Subcutaneous adipose tissue (tissue), 4 donors: ENCODE data around the gene PRPSAP2. TPM values are rescaled to one million over a fixed set of nuclear protein-coding genes. Genes with fewer than 3 reads are reported as not detected.

ENCODE experiments used
- total RNA-seq, 4 donors: library from RNA; depleted of rRNA; stranded (reverse); fragments of >200 nt; gene quantifications; one replicate each; pipeline ENCODE4 v1.1.0, GENCODE V29; 2016
- TF ChIP-seq, protein P1 (sequence below): fragments of 450-650 bp; IDR thresholded peaks from one replicate; pipeline ENCODE4 v1.5.1; 2016; ENCODE audit warnings: low read depth, mild to moderate bottlenecking, control low read depth, antibody characterized with exemption, moderate library complexity

PRPSAP2 gene
- total RNA-seq, 4 donors from 2014 or later, result 12.6 to 45.4 (median 16.7) TPM

DNA sequence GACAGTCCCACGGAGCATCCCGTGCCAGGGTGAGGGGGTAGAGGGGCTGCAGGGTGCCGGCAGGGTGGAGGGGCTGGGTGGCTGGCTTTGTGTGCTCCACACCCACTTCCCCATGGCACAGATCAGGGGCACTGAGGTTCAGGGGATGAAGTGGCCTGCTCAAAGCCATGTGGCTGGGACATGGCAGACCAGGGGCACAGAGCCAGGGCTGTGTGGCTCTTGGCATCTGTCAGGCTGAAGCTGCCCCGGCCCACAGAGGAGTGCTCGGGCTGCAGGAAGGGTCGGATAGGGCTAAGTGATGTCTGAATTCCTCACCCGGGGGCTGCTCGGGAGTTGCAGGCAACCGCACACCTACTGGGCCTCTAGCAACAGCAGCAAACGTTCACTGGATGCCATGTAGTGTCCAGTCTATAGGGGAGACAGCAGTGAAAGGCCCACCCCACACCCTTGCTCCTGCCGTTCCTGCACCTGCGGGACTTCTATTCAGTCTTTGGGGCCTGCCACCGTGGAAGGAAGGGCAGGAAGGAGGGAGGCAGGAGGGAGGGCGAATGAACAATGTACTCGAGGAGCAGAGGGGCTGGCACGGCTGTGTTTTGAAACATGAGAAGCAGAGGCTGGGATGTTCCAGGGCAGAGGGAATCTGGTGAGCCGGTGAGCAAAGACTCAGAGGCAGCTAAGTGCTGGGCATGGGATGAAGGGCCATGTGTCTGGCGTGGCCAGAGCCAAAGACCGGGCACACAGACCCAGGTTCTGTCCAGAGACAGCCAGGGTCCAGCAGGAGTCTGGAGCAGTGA, 109.1 kb downstream of the PRPSAP2 start:
- TF ChIP-seq, protein P1, sequence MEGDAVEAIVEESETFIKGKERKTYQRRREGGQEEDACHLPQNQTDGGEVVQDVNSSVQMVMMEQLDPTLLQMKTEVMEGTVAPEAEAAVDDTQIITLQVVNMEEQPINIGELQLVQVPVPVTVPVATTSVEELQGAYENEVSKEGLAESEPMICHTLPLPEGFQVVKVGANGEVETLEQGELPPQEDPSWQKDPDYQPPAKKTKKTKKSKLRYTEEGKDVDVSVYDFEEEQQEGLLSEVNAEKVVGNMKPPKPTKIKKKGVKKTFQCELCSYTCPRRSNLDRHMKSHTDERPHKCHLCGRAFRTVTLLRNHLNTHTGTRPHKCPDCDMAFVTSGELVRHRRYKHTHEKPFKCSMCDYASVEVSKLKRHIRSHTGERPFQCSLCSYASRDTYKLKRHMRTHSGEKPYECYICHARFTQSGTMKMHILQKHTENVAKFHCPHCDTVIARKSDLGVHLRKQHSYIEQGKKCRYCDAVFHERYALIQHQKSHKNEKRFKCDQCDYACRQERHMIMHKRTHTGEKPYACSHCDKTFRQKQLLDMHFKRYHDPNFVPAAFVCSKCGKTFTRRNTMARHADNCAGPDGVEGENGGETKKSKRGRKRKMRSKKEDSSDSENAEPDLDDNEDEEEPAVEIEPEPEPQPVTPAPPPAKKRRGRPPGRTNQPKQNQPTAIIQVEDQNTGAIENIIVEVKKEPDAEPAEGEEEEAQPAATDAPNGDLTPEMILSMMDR, result no peak

DNA sequence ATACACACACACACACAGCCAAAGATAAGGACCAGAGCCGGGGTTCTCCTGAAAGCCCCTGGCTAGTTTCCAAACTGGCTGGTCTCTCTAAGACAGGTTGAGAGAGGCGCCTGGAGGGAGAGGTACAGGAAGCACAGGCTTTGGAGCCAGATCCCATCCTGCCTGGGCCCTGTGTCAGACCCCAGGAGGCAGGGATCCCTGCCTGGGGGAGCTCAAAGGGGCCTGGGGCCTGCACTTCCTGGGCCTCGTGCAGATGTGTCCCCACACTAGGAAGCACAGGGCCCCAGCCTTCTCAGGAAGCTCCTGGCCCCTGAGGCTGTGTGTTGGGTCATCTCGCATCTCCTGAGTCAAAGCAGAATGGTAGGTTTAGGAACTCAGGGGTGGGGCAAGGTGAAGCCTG, 110.0 kb downstream of the PRPSAP2 start:
- TF ChIP-seq, protein P1, result no peak

DNA sequence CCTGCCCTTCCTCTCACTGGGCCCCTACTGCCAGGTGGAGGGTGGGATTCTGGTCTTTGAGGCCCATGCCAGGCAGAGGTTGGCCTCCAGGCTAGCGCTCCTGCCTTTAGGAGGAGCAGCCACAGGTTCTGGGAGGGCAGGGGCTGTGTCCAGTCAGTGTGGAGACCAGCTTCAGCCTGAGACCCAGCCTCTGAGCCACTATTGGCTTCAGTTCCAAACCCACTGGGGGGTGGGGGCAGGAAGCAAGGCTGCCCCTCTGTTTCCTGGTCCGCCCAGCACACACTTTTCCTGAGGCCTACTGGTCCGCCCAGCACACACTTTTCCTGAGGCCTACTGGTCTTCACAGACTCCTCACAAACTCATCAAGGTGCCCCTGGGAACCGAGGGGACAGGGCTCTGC, 110.4 kb downstream of the PRPSAP2 start:
- TF ChIP-seq, protein P1, result no peak

DNA sequence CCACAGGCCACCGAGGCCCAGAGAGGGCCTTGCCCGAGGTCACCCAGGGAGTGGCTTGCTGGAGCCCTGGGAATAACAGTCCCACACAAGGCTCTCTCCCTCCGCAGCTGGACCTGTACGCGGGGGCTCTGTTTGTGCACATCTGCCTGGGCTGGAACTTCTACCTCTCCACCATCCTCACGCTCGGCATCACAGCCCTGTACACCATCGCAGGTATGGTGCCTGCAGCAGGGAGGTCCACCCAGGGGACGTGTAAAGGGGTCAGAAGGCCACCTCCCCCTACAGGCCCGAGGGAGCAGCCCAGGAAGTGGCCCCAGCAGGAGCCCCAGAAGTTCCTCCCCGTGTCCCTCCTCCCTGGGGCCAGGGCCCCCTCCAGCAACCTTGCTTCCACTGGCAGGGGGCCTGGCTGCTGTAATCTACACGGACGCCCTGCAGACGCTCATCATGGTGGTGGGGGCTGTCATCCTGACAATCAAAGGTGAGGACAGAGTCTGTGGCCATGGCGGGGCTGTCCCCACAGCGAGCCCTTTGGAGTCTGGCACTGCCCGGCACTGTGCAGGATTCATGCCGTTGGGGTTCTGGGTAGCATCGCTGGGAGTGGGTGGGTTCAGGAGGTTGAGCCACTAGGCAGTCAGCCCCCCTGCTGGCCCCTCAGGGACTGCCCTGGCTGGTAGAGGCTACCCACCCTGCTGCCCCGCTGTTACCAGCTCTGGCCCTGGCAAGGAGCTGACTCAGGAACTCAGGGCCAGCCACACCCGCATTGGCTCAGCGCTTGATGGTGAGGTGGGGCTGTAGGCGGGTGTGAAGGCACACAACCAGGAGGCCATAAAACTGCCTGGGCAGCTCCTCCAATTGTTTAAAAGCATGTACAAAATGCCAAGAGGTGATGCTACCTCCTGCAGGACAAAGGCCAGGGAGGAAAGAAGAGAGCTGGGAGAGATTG, 111.3 kb downstream of the PRPSAP2 start:
- TF ChIP-seq, protein P1, result no peak

- TF ChIP-seq, protein P1, result no peak
Measured at GRCh38 chr17:18970582-18971480, 112.9 kb downstream of the PRPSAP2 start.

- TF ChIP-seq, protein P1, result no peak
Measured at GRCh38 chr17:18971801-18972200, 113.9 kb downstream of the PRPSAP2 start.
